MM.1S (cell line): ENCODE measurements around the gene PRKCA.

Experiments
- DNase-seq: peaks from one replicate; pipeline ENCODE4 v3.0.0-alpha.2; 2015
- H2AFZ ChIP-seq: fragments of 300-600 bp; sonication (generic); 2 replicates; pipeline ENCODE4 v1.6.0; 2016; ENCODE audit warnings: antibody characterized with exemption, low read length
- H3F3A ChIP-seq: fragments of 300-600 bp; sonication (generic); 2 replicates; pipeline ENCODE4 v1.6.1; 2016; ENCODE audit warnings: mild to moderate bottlenecking, antibody characterized with exemption, low read length, moderate library complexity, mixed read lengths; ENCODE audit not compliant: insufficient read depth
- H3K27ac ChIP-seq: fragments of 300-600 bp; sonication (generic); 2 replicates; pipeline ENCODE4 v1.5.1; 2016; ENCODE audit warnings: mild to moderate bottlenecking, low read length
- H3K27me3 ChIP-seq: fragments of 300-600 bp; sonication (generic); replicated peaks from 2 replicates; pipeline ENCODE4 v1.6.0; 2016; ENCODE audit warnings: low read length; ENCODE audit not compliant: insufficient read depth
- H3K36me3 ChIP-seq: fragments of 300-600 bp; sonication (generic); replicated peaks from 2 replicates; pipeline ENCODE4 v1.6.1; 2016; ENCODE audit warnings: mild to moderate bottlenecking, low read length, mixed read lengths; ENCODE audit not compliant: insufficient read depth
- H3K4me1 ChIP-seq: fragments of 300-600 bp; sonication (generic); 2 replicates; pipeline ENCODE4 v1.6.1; 2016; ENCODE audit warnings: low read length, mixed read lengths
- H3K4me2 ChIP-seq: fragments of 300-600 bp; sonication (generic); 2 replicates; pipeline ENCODE4 v1.6.0; 2016; ENCODE audit warnings: low read depth, low read length
- H3K4me3 ChIP-seq: fragments of 300-600 bp; sonication (generic); 2 replicates; pipeline ENCODE4 v1.5.1; 2016; ENCODE audit warnings: low read length, mixed read lengths
- H3K79me2 ChIP-seq: fragments of 300-600 bp; sonication (generic); 2 replicates; pipeline ENCODE4 v1.6.1; 2016; ENCODE audit warnings: mixed run types, low read length, mixed read lengths
- H3K9ac ChIP-seq: fragments of 300-600 bp; sonication (generic); 2 replicates; pipeline ENCODE4 v1.6.1; 2016; ENCODE audit warnings: low read length, mixed read lengths
- H3K9me2 ChIP-seq: fragments of 300-600 bp; sonication (generic); replicated peaks from 2 replicates; pipeline ENCODE4 v1.6.1; 2016; ENCODE audit warnings: mild to moderate bottlenecking, low read length, mixed read lengths; ENCODE audit not compliant: insufficient read depth
- H3K9me3 ChIP-seq: fragments of 300-600 bp; sonication (generic); replicated peaks from 2 replicates; pipeline ENCODE4 v1.6.1; 2016; ENCODE audit warnings: mild to moderate bottlenecking, low read length, mixed read lengths; ENCODE audit not compliant: insufficient read depth
- H4K20me1 ChIP-seq: fragments of 300-600 bp; sonication (generic); 2 replicates; pipeline ENCODE4 v1.6.1; 2016; ENCODE audit warnings: mild to moderate bottlenecking, low read length, moderate library complexity, mixed read lengths; ENCODE audit not compliant: insufficient read depth
- CTCF ChIP-seq: fragments of 300-600 bp; sonication (generic); IDR thresholded peaks from 2 replicates; pipeline ENCODE4 v1.5.1; 2016; ENCODE audit warnings: antibody characterized with exemption, low read length, mixed read lengths
- EZH2 ChIP-seq: fragments of 300-600 bp; sonication (generic); optimal IDR thresholded peaks from 2 replicates; pipeline ENCODE3; 2017; ENCODE audit warnings: low read depth, mild to moderate bottlenecking, antibody characterized with exemption, low read length, mixed read lengths
- EZH2phosphoT487 ChIP-seq: fragments of 300-600 bp; sonication (generic); IDR thresholded peaks from 2 replicates; pipeline ENCODE4 v1.6.1; 2018; ENCODE audit warnings: antibody characterized with exemption, low read length

Gene PRKCA

GRCh38 chr17:66480243-66480642 is 177.8 kb downstream of the PRKCA start:
- Histone ChIP-seq H3K4me1 (no peaks in the 10 kb centered on the region), H4K20me1 (no peaks in the 10 kb centered on the region), H3K79me2 (no peaks in the 10 kb centered on the region), H3K36me3 (no peaks in the 10 kb centered on the region), H3K27me3 (no peaks in the 10 kb centered on the region), H3K9me2 (no peaks in the 10 kb centered on the region), H3K9me3 (no peaks in the 10 kb centered on the region), H3F3A (no peaks in the 10 kb centered on the region), H3K4me2 (no peak overlapping the region), H3K9ac (no peak overlapping the region), H3K27ac (no peak overlapping the region), H3K4me3 (no peak overlapping the region), H2AFZ (no peak overlapping the region)
- no peak for DNase-seq
- TF ChIP-seq EZH2 (no peak), CTCF (no peak), EZH2phosphoT487 (no peak)

DNA sequence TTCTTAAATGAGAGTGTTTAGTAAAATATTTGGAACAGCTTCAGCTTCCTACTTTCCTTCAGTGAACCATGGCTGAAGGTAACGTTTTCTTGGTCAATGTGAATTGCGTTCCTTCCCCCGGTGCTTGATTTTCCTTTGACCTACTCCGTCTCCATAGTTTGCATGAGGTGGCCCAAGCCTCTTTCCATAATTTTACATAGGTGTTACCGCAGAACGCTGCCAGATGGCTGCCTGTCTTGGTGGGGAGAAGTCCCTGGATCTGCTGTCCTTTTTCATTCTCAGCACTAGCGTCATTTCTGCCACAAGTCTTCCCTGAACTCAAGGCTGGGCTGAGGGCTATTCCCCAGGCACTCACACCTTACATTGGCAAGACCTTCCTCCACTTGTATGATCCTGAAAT is 178.4 kb downstream of the PRKCA start:
- H3K9me3 ChIP-seq = no peaks in the 10 kb centered on the region
- H3K4me2 ChIP-seq = no peak overlapping the region
- H4K20me1 ChIP-seq = no peaks in the 10 kb centered on the region
- no peak overlapping the region for H3K27ac ChIP-seq
- no peak overlapping the region for H3K9ac ChIP-seq
- no peaks in the 10 kb centered on the region for H3K27me3 ChIP-seq
- H3K4me3 ChIP-seq = no peak overlapping the region
- H2AFZ ChIP-seq = no peak overlapping the region
- DNase-seq = no peak
- no peaks in the 10 kb centered on the region for H3K4me1 ChIP-seq
- no peaks in the 10 kb centered on the region for H3F3A ChIP-seq
- no peaks in the 10 kb centered on the region for H3K36me3 ChIP-seq
- H3K79me2 ChIP-seq = no peaks in the 10 kb centered on the region
- TF ChIP-seq EZH2phosphoT487 (no peak), EZH2 (no peak), CTCF (no peak)
- H3K9me2 ChIP-seq = no peaks in the 10 kb centered on the region

DNA sequence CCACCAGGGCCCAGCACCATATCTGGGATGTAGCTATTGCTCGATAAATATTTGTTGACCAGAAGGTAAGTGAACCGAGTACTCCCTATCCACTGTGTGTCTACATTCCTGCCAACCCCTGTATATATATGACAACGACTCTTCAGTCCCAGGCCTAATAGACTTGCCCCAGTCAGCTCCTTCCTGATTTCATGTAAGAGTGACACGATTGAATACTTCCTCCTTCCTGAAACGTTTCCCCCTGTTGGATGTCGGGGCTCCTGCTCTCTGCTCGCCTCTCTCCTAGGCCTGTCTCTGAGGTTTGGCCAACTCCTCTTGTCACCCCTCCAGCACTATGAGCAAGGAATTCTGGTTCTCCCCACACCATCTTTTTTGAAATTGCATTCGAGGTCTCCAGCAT is 178.9 kb downstream of the PRKCA start:
- no peaks in the 10 kb centered on the region for H3K79me2 ChIP-seq
- H3K4me1 ChIP-seq = no peaks in the 10 kb centered on the region
- H3K4me2 ChIP-seq = no peak overlapping the region
- H3K36me3 ChIP-seq = no peaks in the 10 kb centered on the region
- H4K20me1 ChIP-seq = no peaks in the 10 kb centered on the region
- no peaks in the 10 kb centered on the region for H3F3A ChIP-seq
- H3K9me2 ChIP-seq = no peaks in the 10 kb centered on the region
- H3K9ac ChIP-seq = no peak overlapping the region
- no peaks in the 10 kb centered on the region for H3K27me3 ChIP-seq
- DNase-seq = no peak
- H2AFZ ChIP-seq = no peak overlapping the region
- TF ChIP-seq EZH2 (no peak), EZH2phosphoT487 (no peak), CTCF (no peak)
- H3K4me3 ChIP-seq = no peak overlapping the region
- H3K27ac ChIP-seq = no peak overlapping the region
- H3K9me3 ChIP-seq = no peaks in the 10 kb centered on the region

GRCh38 chr17:66483906-66484305 is 181.5 kb downstream of the PRKCA start:
- no peaks in the 10 kb centered on the region for H3K27me3 ChIP-seq
- no peak overlapping the region for H3K4me3 ChIP-seq
- H3K27ac ChIP-seq = no peak overlapping the region
- no peaks in the 10 kb centered on the region for H3F3A ChIP-seq
- no peak for DNase-seq
- no peak overlapping the region for H3K9ac ChIP-seq
- H3K4me1 ChIP-seq = no peaks in the 10 kb centered on the region
- H2AFZ ChIP-seq = no peak overlapping the region
- no peaks in the 10 kb centered on the region for H3K36me3 ChIP-seq
- H3K9me3 ChIP-seq = no peaks in the 10 kb centered on the region
- H3K79me2 ChIP-seq = no peaks in the 10 kb centered on the region
- H3K9me2 ChIP-seq = no peaks in the 10 kb centered on the region
- no peaks in the 10 kb centered on the region for H4K20me1 ChIP-seq
- TF ChIP-seq CTCF (no peak), EZH2phosphoT487 (no peak), EZH2 (no peak)
- H3K4me2 ChIP-seq = no peak overlapping the region
